Suprapubic skin (tissue), 4 donors: ENCODE data around the gene FGF1.

Source experiments
- EP300 ChIP-seq: sonication (generic); formaldehyde crosslinking; IDR thresholded peaks from one replicate; pipeline ENCODE4 v1.6.1; 2017; ENCODE audit warnings: antibody characterized with exemption
- POLR2A ChIP-seq, 2 donors: fragments of 450-650 bp; IDR thresholded peaks; one replicate each; pipeline ENCODE4 v1.6.1; 2017; ENCODE audit warnings: antibody characterized with exemption in 2 of 2, mild to moderate bottlenecking in 2 of 2, moderate library complexity in 2 of 2
- POLR2AphosphoS5 ChIP-seq, 3 donors: sonication (generic); formaldehyde crosslinking; IDR thresholded peaks; one replicate each; pipeline ENCODE4 v1.6.1; 2017; ENCODE audit warnings: antibody characterized with exemption in 3 of 3
- TF ChIP-seq, protein P1 (sequence below), 2 donors: fragments of 200-600 bp in 1 of 2; fragments of 450-650 bp in 1 of 2; sonication (generic) in 1 of 2; IDR thresholded peaks; one replicate each; pipeline ENCODE4 v1.5.1; 2016 to 2019; ENCODE audit warnings: antibody characterized with exemption in 2 of 2, mild to moderate bottlenecking in 1 of 2, moderate library complexity in 1 of 2

DNA sequence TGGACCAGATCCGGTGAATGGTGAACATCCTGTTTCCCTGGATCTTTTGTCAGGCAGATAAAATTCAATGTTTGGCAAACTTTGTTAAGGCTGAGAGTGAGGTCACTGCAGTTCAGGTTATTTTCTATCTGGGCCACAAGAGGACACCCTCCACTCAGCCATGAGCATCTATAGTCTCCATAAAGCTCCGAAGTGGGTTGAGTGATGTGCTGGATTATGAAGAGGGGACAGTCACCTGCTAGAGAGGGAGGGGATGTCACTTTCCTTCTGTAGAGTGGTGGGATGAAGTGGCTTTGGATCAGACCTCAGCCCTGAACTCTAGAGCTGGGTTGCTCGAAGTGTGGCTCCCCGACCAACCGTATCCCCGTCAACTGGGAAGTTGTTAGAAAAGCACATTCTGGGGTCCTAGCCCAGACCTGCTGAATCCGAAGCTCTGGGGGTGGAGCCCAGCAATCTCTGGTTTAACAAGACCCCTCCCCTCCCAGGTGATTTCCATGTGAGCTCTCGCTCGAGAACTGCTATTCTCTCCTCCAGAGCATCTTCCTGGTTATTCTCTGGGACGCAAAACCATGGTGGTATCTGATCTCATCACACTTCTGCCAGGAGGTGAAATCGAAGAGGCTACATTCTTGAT, 31.8 kb upstream of the FGF1 start:
- no peak for TF ChIP-seq POLR2AphosphoS5 (IDR thresholded peaks at IDR 0.05)
- TF ChIP-seq, protein P1, sequence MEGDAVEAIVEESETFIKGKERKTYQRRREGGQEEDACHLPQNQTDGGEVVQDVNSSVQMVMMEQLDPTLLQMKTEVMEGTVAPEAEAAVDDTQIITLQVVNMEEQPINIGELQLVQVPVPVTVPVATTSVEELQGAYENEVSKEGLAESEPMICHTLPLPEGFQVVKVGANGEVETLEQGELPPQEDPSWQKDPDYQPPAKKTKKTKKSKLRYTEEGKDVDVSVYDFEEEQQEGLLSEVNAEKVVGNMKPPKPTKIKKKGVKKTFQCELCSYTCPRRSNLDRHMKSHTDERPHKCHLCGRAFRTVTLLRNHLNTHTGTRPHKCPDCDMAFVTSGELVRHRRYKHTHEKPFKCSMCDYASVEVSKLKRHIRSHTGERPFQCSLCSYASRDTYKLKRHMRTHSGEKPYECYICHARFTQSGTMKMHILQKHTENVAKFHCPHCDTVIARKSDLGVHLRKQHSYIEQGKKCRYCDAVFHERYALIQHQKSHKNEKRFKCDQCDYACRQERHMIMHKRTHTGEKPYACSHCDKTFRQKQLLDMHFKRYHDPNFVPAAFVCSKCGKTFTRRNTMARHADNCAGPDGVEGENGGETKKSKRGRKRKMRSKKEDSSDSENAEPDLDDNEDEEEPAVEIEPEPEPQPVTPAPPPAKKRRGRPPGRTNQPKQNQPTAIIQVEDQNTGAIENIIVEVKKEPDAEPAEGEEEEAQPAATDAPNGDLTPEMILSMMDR (IDR thresholded peaks at IDR 0.05) = peak; percentile 54 to 70
- TF ChIP-seq POLR2A (IDR thresholded peaks at IDR 0.05) = no peak
- no peak for TF ChIP-seq EP300
